Neural progenitor cell (in vitro differentiated cells): ENCODE results near the gene KRTAP29-1. TPM values are rescaled to one million over a fixed set of nuclear protein-coding genes. Genes with fewer than 3 reads are reported as not detected.

Experiments
- DNase-seq: peaks from one replicate; pipeline ENCODE4 v3.0.0-alpha.2; 2016; ENCODE audit warnings: low spot score
- H2AFZ ChIP-seq: fragments of 200-600 bp; sonication (generic); replicated peaks from 2 replicates; pipeline ENCODE4 v1.6.1; 2016; ENCODE audit warnings: antibody characterized with exemption
- H3F3A ChIP-seq: fragments of 200-600 bp; sonication (generic); 2 replicates; pipeline ENCODE4 v1.6.1; 2016; ENCODE audit warnings: antibody characterized with exemption, low read depth
- H3K27ac ChIP-seq: fragments of 200-600 bp; sonication (generic); 2 replicates; pipeline ENCODE4 v1.5.1; 2016; ENCODE audit warnings: mild to moderate bottlenecking
- H3K27me3 ChIP-seq: fragments of 200-600 bp; sonication (generic); 2 replicates; pipeline ENCODE4 v1.6.1; 2016; ENCODE audit warnings: mild to moderate bottlenecking, moderate library complexity
- H3K36me3 ChIP-seq: fragments of 200-600 bp; sonication (generic); 2 replicates; pipeline ENCODE4 v1.5.1; 2016
- H3K4me1 ChIP-seq: fragments of 200-600 bp; sonication (generic); 2 replicates; pipeline ENCODE4 v1.6.1; 2016; ENCODE audit warnings: mixed run types
- H3K4me2 ChIP-seq: fragments of 200-600 bp; sonication (generic); 2 replicates; pipeline ENCODE4 v1.6.1; 2016
- H3K4me3 ChIP-seq: fragments of 200-600 bp; sonication (generic); 2 replicates; pipeline ENCODE4 v1.5.1; 2016
- H3K79me2 ChIP-seq: fragments of 200-600 bp; sonication (generic); 2 replicates; pipeline ENCODE4 v1.6.1; 2016; ENCODE audit warnings: low read depth
- H3K9ac ChIP-seq: fragments of 200-600 bp; sonication (generic); 2 replicates; pipeline ENCODE4 v1.6.1; 2016
- H3K9me3 ChIP-seq: fragments of 200-600 bp; sonication (generic); 2 replicates; pipeline ENCODE4 v1.5.1; 2016; ENCODE audit warnings: low read depth
- H4K20me1 ChIP-seq: fragments of 200-600 bp; sonication (generic); 2 replicates; pipeline ENCODE4 v1.6.1; 2016; ENCODE audit warnings: low read depth
- H3K27ac Mint-ChIP-seq: 3 replicates; pipeline ENCODE4 v1.8.0; 2021; ENCODE audit warnings: mixed read lengths
- H3K27me3 Mint-ChIP-seq: 2 replicates; pipeline ENCODE4 v1.8.0; 2022; ENCODE audit warnings: low read depth, mild to moderate bottlenecking, inconsistent platforms, moderate library complexity, mixed read lengths; ENCODE audit not compliant: insufficient read depth
- H3K36me3 Mint-ChIP-seq: 3 replicates; pipeline ENCODE4 v1.8.0; 2021; ENCODE audit warnings: mixed read lengths
- H3K4me1 Mint-ChIP-seq: 3 replicates; pipeline ENCODE4 v1.8.0; 2021; ENCODE audit warnings: mixed read lengths
- H3K4me3 Mint-ChIP-seq: 3 replicates; pipeline ENCODE4 v1.8.0; 2021; ENCODE audit warnings: mild to moderate bottlenecking, moderate library complexity, mixed read lengths
- H3K9me3 Mint-ChIP-seq: 3 replicates; pipeline ENCODE4 v1.8.0; 2020; ENCODE audit warnings: mixed read lengths
- EZH2 ChIP-seq: fragments of 200-600 bp; sonication (generic); IDR thresholded peaks from 2 replicates; pipeline ENCODE4 v1.6.1; 2017; ENCODE audit warnings: antibody characterized with exemption, mild to moderate bottlenecking, moderate library complexity
- EZH2phosphoT487 ChIP-seq: fragments of 200-600 bp; sonication (generic); IDR thresholded peaks from 2 replicates; pipeline ENCODE4 v1.6.1; 2017; ENCODE audit warnings: antibody characterized with exemption
- total RNA-seq: library from RNA; depleted of rRNA; stranded (reverse); fragments of >200 nt; gene quantifications from 2 replicates; pipeline ENCODE4 v1.2.3, GENCODE V29; 2015; ENCODE audit warnings: low replicate concordance
- TF ChIP-seq, protein P1 (sequence below): fragments of 200-600 bp; sonication (generic); IDR thresholded peaks from 2 replicates; pipeline ENCODE4 v1.5.1; 2017; ENCODE audit warnings: antibody characterized with exemption, mild to moderate bottlenecking

The KRTAP29-1 gene
- total RNA-seq, 1 donor from 2014 or later = not detected

DNA sequence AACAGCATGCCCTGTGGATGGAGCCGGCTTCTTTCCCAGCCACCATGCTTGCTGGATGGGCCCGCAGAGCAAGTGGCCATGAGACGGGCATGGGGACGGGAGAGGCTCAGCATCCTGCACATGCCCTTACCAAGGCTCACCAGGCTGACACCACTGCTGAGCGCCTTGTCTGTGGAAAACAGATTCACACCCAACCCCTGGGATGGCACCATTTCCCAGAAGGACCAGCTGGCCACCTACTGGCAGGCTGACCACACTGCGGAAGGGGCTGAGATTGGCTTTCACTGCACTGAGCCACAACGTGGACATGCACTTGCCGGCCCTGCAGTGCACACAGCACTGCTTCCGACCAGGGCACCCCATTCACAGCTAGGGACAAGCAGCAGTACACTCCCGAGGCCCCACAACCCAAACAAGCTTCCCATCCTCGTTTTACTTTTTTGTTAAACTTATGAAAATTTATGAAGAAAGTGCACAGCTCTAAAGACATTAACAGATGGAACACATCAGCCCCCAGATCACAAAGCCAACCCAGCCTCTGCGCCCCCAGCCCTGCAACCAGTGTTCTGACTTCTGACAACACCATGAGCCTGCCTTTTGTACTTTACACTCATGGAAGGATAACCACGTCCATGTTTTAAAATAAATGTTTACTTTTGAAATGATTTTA, 26.8 kb upstream of the KRTAP29-1 start:
- Mint-ChIP-seq H3K36me3 (no peaks in the 10 kb centered on the region), H3K27me3 (peaks cover 3% of the 10 kb centered on the region), H3K4me1 (peaks cover 6% of the 10 kb centered on the region), H3K9me3 (no peaks in the 10 kb centered on the region), H3K4me3 (no peak overlapping the region), H3K27ac (no peak overlapping the region)
- H3K27ac ChIP-seq = no peak overlapping the region
- no peaks in the 10 kb centered on the region for H3F3A ChIP-seq
- TF ChIP-seq EZH2 = no peak
- TF ChIP-seq, protein P1, sequence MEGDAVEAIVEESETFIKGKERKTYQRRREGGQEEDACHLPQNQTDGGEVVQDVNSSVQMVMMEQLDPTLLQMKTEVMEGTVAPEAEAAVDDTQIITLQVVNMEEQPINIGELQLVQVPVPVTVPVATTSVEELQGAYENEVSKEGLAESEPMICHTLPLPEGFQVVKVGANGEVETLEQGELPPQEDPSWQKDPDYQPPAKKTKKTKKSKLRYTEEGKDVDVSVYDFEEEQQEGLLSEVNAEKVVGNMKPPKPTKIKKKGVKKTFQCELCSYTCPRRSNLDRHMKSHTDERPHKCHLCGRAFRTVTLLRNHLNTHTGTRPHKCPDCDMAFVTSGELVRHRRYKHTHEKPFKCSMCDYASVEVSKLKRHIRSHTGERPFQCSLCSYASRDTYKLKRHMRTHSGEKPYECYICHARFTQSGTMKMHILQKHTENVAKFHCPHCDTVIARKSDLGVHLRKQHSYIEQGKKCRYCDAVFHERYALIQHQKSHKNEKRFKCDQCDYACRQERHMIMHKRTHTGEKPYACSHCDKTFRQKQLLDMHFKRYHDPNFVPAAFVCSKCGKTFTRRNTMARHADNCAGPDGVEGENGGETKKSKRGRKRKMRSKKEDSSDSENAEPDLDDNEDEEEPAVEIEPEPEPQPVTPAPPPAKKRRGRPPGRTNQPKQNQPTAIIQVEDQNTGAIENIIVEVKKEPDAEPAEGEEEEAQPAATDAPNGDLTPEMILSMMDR = peak; percentile 72
- TF ChIP-seq EZH2phosphoT487 = no peak
- DNase-seq = peak; percentile 68
- H3K27me3 ChIP-seq = no peaks in the 10 kb centered on the region
- no peaks in the 10 kb centered on the region for H3K4me1 ChIP-seq
- no peak overlapping the region for H3K4me3 ChIP-seq
- no peak overlapping the region for H3K9ac ChIP-seq
- H3K9me3 ChIP-seq = no peaks in the 10 kb centered on the region
- H2AFZ ChIP-seq = no peak overlapping the region
- no peaks in the 10 kb centered on the region for H3K36me3 ChIP-seq
- H3K4me2 ChIP-seq = no peak overlapping the region
- no peaks in the 10 kb centered on the region for H4K20me1 ChIP-seq
- no peaks in the 10 kb centered on the region for H3K79me2 ChIP-seq

DNA sequence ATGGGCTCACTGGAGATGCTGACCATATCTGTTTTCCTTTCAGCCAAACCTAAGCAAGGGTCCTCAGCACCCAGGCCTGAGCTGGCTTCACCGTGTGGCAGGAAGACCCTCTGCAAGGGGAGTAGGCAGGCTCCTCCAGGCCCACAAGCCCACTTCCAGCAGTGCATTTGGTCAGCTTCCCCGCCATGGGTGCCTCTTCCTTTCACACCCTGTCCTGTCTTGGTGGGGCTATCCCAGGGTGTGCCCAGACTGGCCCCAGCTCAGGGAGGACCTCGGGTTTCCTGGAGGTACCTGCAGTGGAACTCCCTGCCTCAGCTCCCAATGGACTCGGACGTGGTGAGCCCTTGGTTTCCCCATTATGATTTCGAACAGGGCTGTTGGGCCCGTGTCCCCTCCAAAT, 25.6 kb upstream of the KRTAP29-1 start:
- DNase-seq = no peak
- H3K9ac ChIP-seq = no peak overlapping the region
- Mint-ChIP-seq H3K4me1 (no peaks in the 10 kb centered on the region), H3K27ac (no peak overlapping the region), H3K9me3 (no peaks in the 10 kb centered on the region), H3K27me3 (peaks cover 5% of the 10 kb centered on the region), H3K36me3 (no peaks in the 10 kb centered on the region), H3K4me3 (no peak overlapping the region)
- H3K4me1 ChIP-seq = no peaks in the 10 kb centered on the region
- H2AFZ ChIP-seq = no peak overlapping the region
- H3K27me3 ChIP-seq = no peaks in the 10 kb centered on the region
- H3K9me3 ChIP-seq = no peaks in the 10 kb centered on the region
- H3K4me3 ChIP-seq = no peak overlapping the region
- H3K27ac ChIP-seq = no peak overlapping the region
- TF ChIP-seq EZH2phosphoT487 = no peak
- TF ChIP-seq EZH2 = no peak
- TF ChIP-seq, protein P1 = no peak
- no peaks in the 10 kb centered on the region for H4K20me1 ChIP-seq
- no peak overlapping the region for H3K4me2 ChIP-seq
- H3F3A ChIP-seq = no peaks in the 10 kb centered on the region
- H3K79me2 ChIP-seq = no peaks in the 10 kb centered on the region
- H3K36me3 ChIP-seq = no peaks in the 10 kb centered on the region

DNA sequence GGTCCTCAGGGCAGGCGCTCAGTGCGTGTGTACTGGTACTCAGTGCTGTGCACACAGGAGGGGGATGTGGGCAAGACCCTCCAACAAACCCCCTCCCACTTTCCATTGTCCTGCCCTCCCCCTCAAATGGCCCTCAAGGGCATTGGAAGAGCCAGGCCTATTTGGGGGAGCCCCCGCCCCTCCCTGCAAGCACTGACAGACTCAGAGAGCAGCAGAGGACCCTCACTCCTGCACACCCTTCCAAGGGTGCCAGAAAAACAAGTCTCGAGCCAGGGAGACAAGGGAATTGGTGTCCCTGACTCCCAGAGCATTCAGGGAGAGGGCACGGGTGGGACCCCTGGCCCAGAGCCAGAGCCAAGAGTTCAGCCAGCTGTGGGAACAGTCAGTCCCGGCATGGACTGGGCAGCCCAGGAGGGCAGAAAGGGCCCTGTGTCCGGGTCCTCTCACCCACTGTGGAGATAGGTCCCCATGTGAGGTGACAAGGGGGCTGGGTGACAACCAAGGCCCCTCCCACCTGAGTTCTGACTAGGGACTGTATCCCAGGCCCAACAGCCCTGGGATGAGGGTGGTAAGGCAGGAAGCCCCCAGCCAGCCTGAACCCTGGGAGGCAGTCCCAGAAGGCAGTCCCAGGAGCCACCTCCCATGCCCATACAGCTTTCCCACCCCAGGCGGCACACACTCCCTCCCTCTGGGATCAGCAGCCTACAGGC, 24.9 kb upstream of the KRTAP29-1 start:
- no peaks in the 10 kb centered on the region for H3F3A ChIP-seq
- Mint-ChIP-seq H3K4me3 (no peak overlapping the region), H3K27ac (no peak overlapping the region), H3K27me3 (peaks cover 3% of the 10 kb centered on the region), H3K4me1 (no peaks in the 10 kb centered on the region), H3K36me3 (no peaks in the 10 kb centered on the region), H3K9me3 (no peaks in the 10 kb centered on the region)
- no peaks in the 10 kb centered on the region for H4K20me1 ChIP-seq
- no peaks in the 10 kb centered on the region for H3K27me3 ChIP-seq
- no peaks in the 10 kb centered on the region for H3K79me2 ChIP-seq
- H3K9me3 ChIP-seq = no peaks in the 10 kb centered on the region
- no peak overlapping the region for H3K27ac ChIP-seq
- H2AFZ ChIP-seq = no peak overlapping the region
- no peak overlapping the region for H3K9ac ChIP-seq
- TF ChIP-seq EZH2phosphoT487 (no peak), EZH2 (no peak)
- TF ChIP-seq, protein P1 = no peak
- no peaks in the 10 kb centered on the region for H3K4me1 ChIP-seq
- H3K4me3 ChIP-seq = no peak overlapping the region
- H3K36me3 ChIP-seq = no peaks in the 10 kb centered on the region
- DNase-seq = no peak
- no peak overlapping the region for H3K4me2 ChIP-seq
